Right ventricle myocardium superior (tissue), 1 donor: ENCODE data around the gene EMC6. TPM values are rescaled to one million over a fixed set of nuclear protein-coding genes. Genes with fewer than 3 reads are reported as not detected.

Experiments
- ATAC-seq: fragments of 200-7000 bp; cut with Tn5 transposase; one replicate; pipeline ENCODE4 v1.9.1; 2020; ENCODE audit warnings: mild to moderate bottlenecking; ENCODE audit not compliant: poor library complexity
- DNase-seq: peaks from one replicate; pipeline ENCODE4 v3.0.0-alpha.2; 2020
- intact Hi-C: fragments of 100-400 bp; cut with DNase I; formaldehyde crosslinking; loops from one replicate; pipeline ENCODE4 v1.11.2; 2022
- long read RNA-seq: library from polyadenylated mRNA; unstranded; transcript quantifications from one replicate; pipeline ENCODE4 v2.0.0, GENCODE V29; 2021
- total RNA-seq: library from RNA; stranded (reverse); fragmentation: NEBNext Ultra II Directional; extraction: Animal tissue kit (Norgen Biotek cat#: 25700); gene quantifications from one replicate; pipeline ENCODE4 v1.2.1, GENCODE V29; 2021
- donor health status: DM: no; HTN: yes; CAD: no; lungs with severe emphysema.

EMC6 gene
- total RNA-seq = 64.6 TPM
- long read RNA-seq, transcript EMC6-201 (2 exons, 653 nt) = major isoform, 27 of 60 reads
- long read RNA-seq, transcript EMC6-202 (2 exons, 762 nt) = minor isoform, 21 of 60 reads
- long read RNA-seq, partial matches to known transcripts = 0 of 60 reads
- long read RNA-seq, other reads (novel, unspliced or antisense) = 12 of 60 reads

GRCh38 chr17:3668279-3669084 lies at the start of gene EMC6, which contains the start of gene TAX1BP3:
EMC6 (plus strand) TSS chr17:3668812; CDS start chr17:3669147, 335 bp downstream.
TAX1BP3 (minus strand) TSS chr17:3668578; CDS start chr17:3668526, 52 bp downstream.
- peak; percentile 90 for ATAC-seq
- intact Hi-C loops = no loop called here
- peak; percentile 100 for DNase-seq

GRCh38 chr17:3621146-3621720 lies 47.4 kb upstream of the EMC6 start:
- no peak for DNase-seq
- intact Hi-C loops = no loop called here
- ATAC-seq = no peak

- ATAC-seq = peak; percentile 62
- DNase-seq = no peak
- intact Hi-C loops = no loop called here
These were observed 45.5 kb upstream of the EMC6 start for GRCh38 chr17:3622977-3623594.

- DNase-seq (no peak), ATAC-seq (no peak)
- intact Hi-C loops = no loop called here
These were observed 41.5 kb upstream of the EMC6 start for GRCh38 chr17:3626831-3627768.

- intact Hi-C loops = no loop called here
- ATAC-seq = no peak
- no peak for DNase-seq
These were observed 40.8 kb upstream of the EMC6 start for GRCh38 chr17:3627769-3628167.

- intact Hi-C loops = no loop called here
These were observed 37.8 kb upstream of the EMC6 start for GRCh38 chr17:3630781-3631180.

GRCh38 chr17:3632287-3632686 lies 36.3 kb upstream of the EMC6 start:
- intact Hi-C loops = no loop called here
- no peak for DNase-seq
- no peak for ATAC-seq

More at GRCh38 chr17:3630781-3631180, 37.8 kb upstream of the EMC6 start:
- ATAC-seq (no peak), DNase-seq (no peak)

- ATAC-seq (peak; percentile 1), DNase-seq (no peak)
- intact Hi-C loops = no loop called here
These were observed 33.0 kb upstream of the EMC6 start for GRCh38 chr17:3635474-3636153.

GRCh38 chr17:3636154-3636907 lies 32.3 kb upstream of the EMC6 start, which contains the start of the genes CTNS and SHPK:
CTNS (plus strand) TSS chr17:3636760; CDS start chr17:3640207, 3,447 bp downstream.
SHPK (minus strand) TSS chr17:3636250; CDS start chr17:3636219, 31 bp downstream.
- intact Hi-C loops = no loop called here
- ATAC-seq (peak; percentile 97), DNase-seq (peak; percentile 98)

GRCh38 chr17:3636908-3637373 lies 31.7 kb upstream of the EMC6 start:
- intact Hi-C loops = no loop called here
- no peak for ATAC-seq

GRCh38 chr17:3639981-3640596 lies 28.5 kb upstream of the EMC6 start:
- intact Hi-C loops = no loop called here
- ATAC-seq = no peak

More at GRCh38 chr17:3636908-3637373, 31.7 kb upstream of the EMC6 start:
- no peak for DNase-seq

GRCh38 chr17:3641014-3641413 lies 27.6 kb upstream of the EMC6 start:
- ATAC-seq = no peak
- DNase-seq = no peak
- intact Hi-C loops = no loop called here

More at GRCh38 chr17:3639981-3640596, 28.5 kb upstream of the EMC6 start:
- DNase-seq = no peak

- no peak for ATAC-seq
- intact Hi-C loops = no loop called here
- no peak for DNase-seq
These were observed 26.7 kb upstream of the EMC6 start for GRCh38 chr17:3641717-3642486.

GRCh38 chr17:3643889-3644349 lies 24.7 kb upstream of the EMC6 start:
- no peak for ATAC-seq
- DNase-seq = no peak
- intact Hi-C loops = no loop called here

- no peak for DNase-seq
- ATAC-seq = no peak
- intact Hi-C loops = no loop called here
These were observed 23.3 kb upstream of the EMC6 start for GRCh38 chr17:3645310-3645709.

GRCh38 chr17:3647251-3647650 lies 21.4 kb upstream of the EMC6 start:
- ATAC-seq = peak; percentile 7
- intact Hi-C loops = no loop called here
- no peak for DNase-seq
